SK-N-SH treated with all-trans-retinoic acid at 6 μM for 48 hours (cell line): Measurements from ENCODE around the gene SOX13.

Source experiments
- CSDC2 ChIP-seq: fragments of 250-450 bp; sonication (Bioruptor Pico); IDR thresholded peaks from 2 replicates; pipeline ENCODE4 v1.5.0; 2020; ENCODE audit warnings: mild to moderate bottlenecking, moderate library complexity
- ESRRG ChIP-seq: fragments of 250-450 bp; sonication (Bioruptor Pico); IDR thresholded peaks from 2 replicates; pipeline ENCODE4 v1.6.1; 2021; ENCODE audit warnings: mild to moderate bottlenecking
- GLIS3 ChIP-seq: fragments of 250-450 bp; sonication (Bioruptor Pico); IDR thresholded peaks from 2 replicates; pipeline ENCODE4 v1.5.0; 2020; ENCODE audit warnings: mild to moderate bottlenecking, moderate library complexity
- PPARA ChIP-seq: fragments of 250-450 bp; sonication (Bioruptor Pico); IDR thresholded peaks from 2 replicates; pipeline ENCODE4 v1.5.0; 2020; ENCODE audit warnings: mild to moderate bottlenecking, borderline replicate concordance
- RARB ChIP-seq: fragments of 250-450 bp; sonication (Bioruptor Pico); IDR thresholded peaks from 2 replicates; pipeline ENCODE4 v1.8.0; 2021; ENCODE audit warnings: mild to moderate bottlenecking, moderate library complexity
- ZC3H10 ChIP-seq: fragments of 250-450 bp; sonication (Bioruptor Pico); IDR thresholded peaks from 2 replicates; pipeline ENCODE4 v1.5.1; 2021; ENCODE audit warnings: mild to moderate bottlenecking, moderate library complexity
- ZFP3 ChIP-seq: fragments of 250-450 bp; sonication (Bioruptor Pico); IDR thresholded peaks from 2 replicates; pipeline ENCODE4 v1.5.0; 2020; ENCODE audit warnings: mild to moderate bottlenecking, moderate library complexity
- ZFP30 ChIP-seq: fragments of 450-650 bp; formaldehyde crosslinking; IDR thresholded peaks from 2 replicates; pipeline ENCODE4 v1.5.0; 2022; ENCODE audit warnings: mild to moderate bottlenecking, moderate library complexity
- ZNF565 ChIP-seq: fragments of 450-650 bp; formaldehyde crosslinking; conservative IDR thresholded peaks from 2 replicates; pipeline ENCODE4 v1.5.0; 2020; ENCODE audit warnings: low read depth, mild to moderate bottlenecking, moderate library complexity
- TF ChIP-seq, protein P1 (sequence below): fragments of 250-450 bp; sonication (Bioruptor Pico); IDR thresholded peaks from 2 replicates; pipeline ENCODE4 v1.5.1; 2020; ENCODE audit warnings: low read depth, mild to moderate bottlenecking, moderate library complexity
- TF ChIP-seq, protein P2 (sequence below): fragments of 250-450 bp; sonication (Bioruptor Pico); IDR thresholded peaks from 2 replicates; pipeline ENCODE4 v1.8.0; 2020; ENCODE audit warnings: mild to moderate bottlenecking, moderate library complexity, borderline replicate concordance

DNA sequence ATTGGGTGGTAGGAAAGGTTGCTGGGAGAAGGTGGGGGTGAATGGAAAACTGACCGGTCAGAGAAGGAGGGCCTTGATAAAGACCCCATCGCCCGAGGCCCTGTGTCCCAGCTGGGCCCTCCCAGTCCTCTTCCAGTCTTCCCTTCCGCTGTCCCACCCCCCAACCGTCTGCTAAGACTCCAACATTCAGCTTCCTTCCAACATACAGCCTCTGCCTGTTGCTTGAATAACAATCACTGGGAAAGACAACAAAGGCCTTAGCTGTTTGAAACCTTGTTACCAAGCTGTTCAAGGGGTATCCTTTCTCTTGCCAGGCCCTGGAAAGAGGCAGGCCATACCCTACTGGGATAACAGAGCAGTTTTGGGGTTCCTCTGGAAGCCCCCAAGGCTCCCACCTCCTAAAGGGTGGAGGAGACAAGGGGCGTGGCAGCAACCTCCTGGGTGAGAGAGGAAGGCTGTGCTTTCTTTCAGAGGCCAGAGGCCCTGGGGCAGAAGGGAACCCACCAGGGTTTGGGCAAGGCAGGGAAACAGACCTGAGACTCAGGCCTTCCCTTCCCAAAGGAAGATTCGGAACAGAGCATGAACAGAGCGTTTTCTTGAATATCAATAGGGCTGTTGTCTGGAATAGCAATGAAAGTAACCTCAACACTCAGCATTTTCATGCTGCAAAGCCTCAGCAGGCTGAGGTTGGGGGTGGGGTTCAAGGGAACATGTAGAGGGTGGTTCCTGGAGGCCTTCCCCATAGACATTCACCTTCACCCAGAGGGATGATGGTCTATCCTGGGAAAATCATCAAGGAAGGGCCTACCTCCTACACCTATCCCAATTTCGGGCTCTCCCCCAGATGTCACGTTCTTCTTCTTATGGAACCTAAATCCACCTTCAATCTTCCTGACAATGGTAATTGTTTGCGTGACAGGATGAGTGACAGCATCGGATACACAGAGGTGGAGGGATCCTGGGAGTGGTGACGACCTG lies 74.8 kb downstream of the SOX13 start:
- TF ChIP-seq, protein P1, sequence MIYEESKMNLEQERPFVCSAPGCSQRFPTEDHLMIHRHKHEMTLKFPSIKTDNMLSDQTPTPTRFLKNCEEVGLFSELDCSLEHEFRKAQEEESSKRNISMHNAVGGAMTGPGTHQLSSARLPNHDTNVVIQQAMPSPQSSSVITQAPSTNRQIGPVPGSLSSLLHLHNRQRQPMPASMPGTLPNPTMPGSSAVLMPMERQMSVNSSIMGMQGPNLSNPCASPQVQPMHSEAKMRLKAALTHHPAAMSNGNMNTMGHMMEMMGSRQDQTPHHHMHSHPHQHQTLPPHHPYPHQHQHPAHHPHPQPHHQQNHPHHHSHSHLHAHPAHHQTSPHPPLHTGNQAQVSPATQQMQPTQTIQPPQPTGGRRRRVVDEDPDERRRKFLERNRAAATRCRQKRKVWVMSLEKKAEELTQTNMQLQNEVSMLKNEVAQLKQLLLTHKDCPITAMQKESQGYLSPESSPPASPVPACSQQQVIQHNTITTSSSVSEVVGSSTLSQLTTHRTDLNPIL = no peak
- TF ChIP-seq ZC3H10 (CRISPR knock-in tag) (no peak), PPARA (CRISPR knock-in tag) (no peak), CSDC2 (no peak), GLIS3 (no peak), ZFP30 (CRISPR knock-in tag) (no peak), ESRRG (CRISPR knock-in tag) (no peak), ZFP3 (CRISPR knock-in tag) (no peak), RARB (no peak), ZNF565 (CRISPR knock-in tag) (no peak)
- TF ChIP-seq, protein P2, sequence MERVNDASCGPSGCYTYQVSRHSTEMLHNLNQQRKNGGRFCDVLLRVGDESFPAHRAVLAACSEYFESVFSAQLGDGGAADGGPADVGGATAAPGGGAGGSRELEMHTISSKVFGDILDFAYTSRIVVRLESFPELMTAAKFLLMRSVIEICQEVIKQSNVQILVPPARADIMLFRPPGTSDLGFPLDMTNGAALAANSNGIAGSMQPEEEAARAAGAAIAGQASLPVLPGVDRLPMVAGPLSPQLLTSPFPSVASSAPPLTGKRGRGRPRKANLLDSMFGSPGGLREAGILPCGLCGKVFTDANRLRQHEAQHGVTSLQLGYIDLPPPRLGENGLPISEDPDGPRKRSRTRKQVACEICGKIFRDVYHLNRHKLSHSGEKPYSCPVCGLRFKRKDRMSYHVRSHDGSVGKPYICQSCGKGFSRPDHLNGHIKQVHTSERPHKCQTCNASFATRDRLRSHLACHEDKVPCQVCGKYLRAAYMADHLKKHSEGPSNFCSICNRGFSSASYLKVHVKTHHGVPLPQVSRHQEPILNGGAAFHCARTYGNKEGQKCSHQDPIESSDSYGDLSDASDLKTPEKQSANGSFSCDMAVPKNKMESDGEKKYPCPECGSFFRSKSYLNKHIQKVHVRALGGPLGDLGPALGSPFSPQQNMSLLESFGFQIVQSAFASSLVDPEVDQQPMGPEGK (CRISPR knock-in tag) = no peak
